ENCODE results near the gene P2RX6.
A peak's percentile ranks its signal among the peaks of the same experiment; 100 is the strongest.
"Not testable (repeated sequence)": the region's sequence is repeated elsewhere in the genome, so short reads cannot be mapped to it uniquely, and the experiment has no call there.

The P2RX6 gene

GRCh38 chr22:20994128-20994901, 20.6 kb upstream of the P2RX6 start:
- no peak for DNase-seq (ENCODE audit: low read depth)

- no peak for DNase-seq (ENCODE audit: low read depth)
These were observed 20.1 kb upstream of the P2RX6 start for GRCh38 chr22:20994902-20995241.

GRCh38 chr22:20995329-20996030, 19.5 kb upstream of the P2RX6 start:
- no peak for DNase-seq (ENCODE audit: low read depth)

GRCh38 chr22:20996031-20996410, 18.9 kb upstream of the P2RX6 start:
- no peak for DNase-seq (ENCODE audit: low read depth)

- DNase-seq (ENCODE audit: low read depth), result no peak
These were observed 18.1 kb upstream of the P2RX6 start for GRCh38 chr22:20996598-20997535.

GRCh38 chr22:20997536-20998257, 17.3 kb upstream of the P2RX6 start:
- no peak for DNase-seq (ENCODE audit: low read depth)

GRCh38 chr22:20998411-20999336, 16.3 kb upstream of the P2RX6 start:
- no peak for DNase-seq (ENCODE audit: low read depth)

- no peak for DNase-seq (ENCODE audit: low read depth)
These were observed 15.4 kb upstream of the P2RX6 start for GRCh38 chr22:20999350-21000206.

- DNase-seq (ENCODE audit: low read depth), result no peak
These were observed 14.6 kb upstream of the P2RX6 start for GRCh38 chr22:21000207-21000986.

GRCh38 chr22:21000987-21001600, 13.9 kb upstream of the P2RX6 start:
- DNase-seq (ENCODE audit: low read depth), result no peak

- peak; percentile 96 for DNase-seq (ENCODE audit: low read depth)
These were observed 13.2 kb upstream of the P2RX6 start, which contains the start of gene THAP7 for GRCh38 chr22:21001601-21002325. THAP7 (minus strand) TSS chr22:21002118; CDS start chr22:21001911, 207 bp downstream.

GRCh38 chr22:21003782-21004181, 11.2 kb upstream of the P2RX6 start:
- DNase-seq (ENCODE audit: low read depth), result no peak

GRCh38 chr22:21009208-21009607, 5.8 kb upstream of the P2RX6 start:
- DNase-seq (ENCODE audit: low read depth), result not testable (repeated sequence)

- DNase-seq (ENCODE audit: low read depth), result no peak
These were observed 5.1 kb upstream of the P2RX6 start for GRCh38 chr22:21009638-21010425.

- no peak for DNase-seq (ENCODE audit: low read depth)
These were observed 4.4 kb upstream of the P2RX6 start for GRCh38 chr22:21010426-21011113.

Data from activated T-cell treated with anti-CD3 and anti-CD28 coated beads for 48 hours (primary cell).